Epithelial cell of proximal tubule (primary cell): Measurements from ENCODE around the gene EMID1. TPM values are rescaled to one million over a fixed set of nuclear protein-coding genes. Genes with fewer than 3 reads are reported as not detected.

Experiments
- DNase-seq: peaks from one replicate; pipeline ENCODE4 v3.0.0-alpha.2; 2011; ENCODE audit warnings: low read depth
- H3K4me3 ChIP-seq: 2 replicates; pipeline ENCODE4 v1.5.1; 2011; ENCODE audit warnings: low read depth, mild to moderate bottlenecking, low read length
- total RNA-seq: library from RNA; depleted of rRNA; stranded (reverse); fragments of >200 nt; gene quantifications from 2 replicates; pipeline ENCODE4 v1.2.3, GENCODE V29; 2015
- TF ChIP-seq, protein P1 (sequence below): conservative IDR thresholded peaks from 2 replicates; pipeline ENCODE4 v1.5.1; 2012; ENCODE audit warnings: low read depth, mild to moderate bottlenecking, low read length

EMID1 gene
- 0.17 and 0.22 TPM in 2 replicates for total RNA-seq

- H3K4me3 ChIP-seq, result peak within 1 kb of the TSS; percentile 40
- TF ChIP-seq, protein P1, sequence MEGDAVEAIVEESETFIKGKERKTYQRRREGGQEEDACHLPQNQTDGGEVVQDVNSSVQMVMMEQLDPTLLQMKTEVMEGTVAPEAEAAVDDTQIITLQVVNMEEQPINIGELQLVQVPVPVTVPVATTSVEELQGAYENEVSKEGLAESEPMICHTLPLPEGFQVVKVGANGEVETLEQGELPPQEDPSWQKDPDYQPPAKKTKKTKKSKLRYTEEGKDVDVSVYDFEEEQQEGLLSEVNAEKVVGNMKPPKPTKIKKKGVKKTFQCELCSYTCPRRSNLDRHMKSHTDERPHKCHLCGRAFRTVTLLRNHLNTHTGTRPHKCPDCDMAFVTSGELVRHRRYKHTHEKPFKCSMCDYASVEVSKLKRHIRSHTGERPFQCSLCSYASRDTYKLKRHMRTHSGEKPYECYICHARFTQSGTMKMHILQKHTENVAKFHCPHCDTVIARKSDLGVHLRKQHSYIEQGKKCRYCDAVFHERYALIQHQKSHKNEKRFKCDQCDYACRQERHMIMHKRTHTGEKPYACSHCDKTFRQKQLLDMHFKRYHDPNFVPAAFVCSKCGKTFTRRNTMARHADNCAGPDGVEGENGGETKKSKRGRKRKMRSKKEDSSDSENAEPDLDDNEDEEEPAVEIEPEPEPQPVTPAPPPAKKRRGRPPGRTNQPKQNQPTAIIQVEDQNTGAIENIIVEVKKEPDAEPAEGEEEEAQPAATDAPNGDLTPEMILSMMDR, result peak; percentile 6
- no peak for DNase-seq
These were observed at the start of gene EMID1 for GRCh38 chr22:29205594-29206371. Gene EMID1, plus strand, starts transcription at chr22:29205896. Its CDS starts 143 bp downstream, at chr22:29206039.

GRCh38 chr22:29155966-29156365 lies 49.7 kb upstream of the EMID1 start:
- no peak overlapping the region for H3K4me3 ChIP-seq
- no peak for DNase-seq
- TF ChIP-seq, protein P1, result no peak

DNA sequence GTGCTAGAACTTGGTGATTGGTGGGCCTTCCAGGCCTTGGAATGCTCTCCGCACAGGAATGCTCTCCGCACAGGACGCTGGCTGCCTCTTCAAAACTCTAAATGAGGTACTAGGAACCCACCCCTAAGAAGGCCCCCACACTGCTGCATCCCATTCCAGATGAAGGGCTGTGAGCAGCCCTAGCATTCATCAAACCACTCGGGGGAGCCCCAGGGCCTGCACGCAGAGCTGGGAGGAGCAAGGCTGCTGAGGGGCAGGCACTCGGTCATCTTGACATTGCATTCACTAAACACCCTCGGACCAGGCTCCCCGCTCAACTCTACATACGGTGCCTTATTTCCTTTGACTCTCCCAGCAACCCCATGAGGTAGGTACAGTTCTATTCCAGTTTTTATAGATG lies 49.2 kb upstream of the EMID1 start:
- TF ChIP-seq, protein P1, result no peak
- no peak for DNase-seq

DNA sequence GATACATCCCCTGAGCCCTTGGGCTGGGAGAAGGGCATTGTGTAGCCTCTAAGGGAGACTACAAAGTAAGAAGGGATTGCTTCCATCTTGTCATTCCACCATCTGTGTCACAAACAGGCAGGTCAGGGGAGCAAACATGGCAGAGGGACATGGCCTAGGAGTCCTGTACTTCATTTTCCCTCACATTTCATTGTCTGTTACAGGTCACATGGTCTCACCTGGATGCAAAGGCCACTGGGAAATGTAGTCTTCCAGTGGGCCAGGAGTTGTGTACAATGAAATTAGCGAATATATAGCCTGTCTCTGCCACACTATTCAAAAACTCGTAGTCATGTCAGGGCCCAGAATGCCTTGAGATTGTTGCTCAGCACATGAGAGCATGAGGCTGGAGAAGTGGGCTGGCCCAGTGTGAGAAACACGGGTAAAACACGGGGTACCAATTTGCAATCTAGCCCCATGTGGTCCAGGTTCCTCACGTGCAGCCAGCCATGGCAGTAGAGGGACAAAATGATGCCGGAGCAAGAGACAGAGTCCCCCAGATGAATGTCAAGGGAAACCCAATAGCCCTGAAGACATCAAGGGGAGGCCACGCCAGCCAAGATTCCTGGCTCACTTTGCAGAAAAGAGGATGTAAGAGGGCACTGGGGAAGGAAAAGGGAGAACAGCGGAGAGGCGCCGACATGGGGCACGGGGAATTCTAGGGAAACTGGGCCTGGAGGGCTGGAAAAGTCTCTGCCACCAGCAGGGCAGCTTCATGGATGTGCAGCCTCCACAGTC lies 47.7 kb upstream of the EMID1 start:
- TF ChIP-seq, protein P1, result no peak
- no peak overlapping the region for H3K4me3 ChIP-seq
- no peak for DNase-seq

More for the DNA sequence above, 49.2 kb upstream of the EMID1 start:
- H3K4me3 ChIP-seq, result no peak overlapping the region

DNA sequence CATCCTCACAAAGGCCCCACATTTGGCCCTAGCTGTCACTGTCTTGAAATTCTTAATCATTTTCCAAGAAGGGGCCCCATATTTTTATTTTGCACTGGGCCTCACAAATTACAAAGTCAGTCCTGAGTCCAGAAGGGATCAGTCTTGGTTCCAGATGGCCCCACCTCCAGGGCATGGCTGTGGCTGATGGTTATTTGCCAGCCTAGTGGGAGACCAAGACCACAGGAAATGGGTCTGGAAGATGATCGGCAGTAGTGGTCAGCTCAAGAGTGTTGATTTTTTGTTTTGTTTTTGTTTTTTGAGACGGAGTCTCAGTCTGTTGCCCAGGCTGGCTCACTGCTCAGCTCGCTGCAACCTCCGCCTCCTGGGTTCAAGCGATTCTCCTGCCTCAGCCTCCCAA lies 47.1 kb upstream of the EMID1 start:
- TF ChIP-seq, protein P1, result no peak
- no peak overlapping the region for H3K4me3 ChIP-seq
- no peak for DNase-seq

- H3K4me3 ChIP-seq, result no peak overlapping the region
- TF ChIP-seq, protein P1, result no peak
- DNase-seq, result no peak
These were observed 41.9 kb upstream of the EMID1 start for GRCh38 chr22:29163808-29164207.
